Brain pericyte (primary cell): ENCODE data around the gene CEP78.
A peak's percentile ranks its signal among the peaks of the same experiment; 100 is the strongest.

Source experiments
- DNase-seq: peaks from one replicate; pipeline ENCODE4 v3.0.0-alpha.2; 2012; ENCODE audit warnings: low read depth, low spot score

CEP78 gene

GRCh38 chr9:78286125-78286524 is 50.2 kb downstream of the CEP78 start:
- DNase-seq: no peak

GRCh38 chr9:78286946-78287388 is 51.1 kb downstream of the CEP78 start:
- DNase-seq: no peak

- DNase-seq: no peak
Measured at GRCh38 chr9:78288214-78288892, 52.5 kb downstream of the CEP78 start.

- no peak for DNase-seq
Measured at GRCh38 chr9:78289474-78289873, 53.6 kb downstream of the CEP78 start.

GRCh38 chr9:78291240-78291925 is 55.5 kb downstream of the CEP78 start:
- DNase-seq: no peak

GRCh38 chr9:78292026-78292425 is 56.2 kb downstream of the CEP78 start:
- no peak for DNase-seq

GRCh38 chr9:78292716-78293497 is 57.0 kb downstream of the CEP78 start:
- no peak for DNase-seq

GRCh38 chr9:78294290-78295176 is 58.7 kb downstream of the CEP78 start:
- no peak for DNase-seq

GRCh38 chr9:78295177-78295575 is 59.3 kb downstream of the CEP78 start:
- DNase-seq: no peak

GRCh38 chr9:78295731-78296130 is 59.9 kb downstream of the CEP78 start:
- no peak for DNase-seq

- DNase-seq: no peak
Measured at GRCh38 chr9:78296201-78296892, 60.5 kb downstream of the CEP78 start.

GRCh38 chr9:78296893-78297671 is 61.2 kb downstream of the CEP78 start, which contains the start of gene PSAT1:
Gene PSAT1 (plus strand): TSS chr9:78297125. CDS start chr9:78297211, 86 bp downstream.
- peak; percentile 91 for DNase-seq

- DNase-seq: no peak
Measured at GRCh38 chr9:78297672-78297961, 61.7 kb downstream of the CEP78 start.

- DNase-seq: no peak
Measured at GRCh38 chr9:78298046-78298765, 62.3 kb downstream of the CEP78 start.

- DNase-seq: no peak
Measured at GRCh38 chr9:78300209-78300608, 64.3 kb downstream of the CEP78 start.

- DNase-seq: no peak
Measured at GRCh38 chr9:78301466-78301865, 65.6 kb downstream of the CEP78 start.

- no peak for DNase-seq
Measured at GRCh38 chr9:78303377-78304062, 67.6 kb downstream of the CEP78 start.

- no peak for DNase-seq
Measured at GRCh38 chr9:78304357-78304756, 68.5 kb downstream of the CEP78 start.
